COR-L47 (cell line): ENCODE measurements around the gene KCNAB1.
A peak's percentile ranks its signal among the peaks of the same experiment; 100 is the strongest.
"Not testable (repeated sequence)": the region's sequence is repeated elsewhere in the genome, so short reads cannot be mapped to it uniquely, and the experiment has no call there.

Source experiments
- DNase-seq: peaks from one replicate; lab custom pipeline; 2025; lab: John Stamatoyannopoulos, UW

KCNAB1 gene

GRCh38 chr3:156137397-156137796 lies 17.0 kb downstream of the KCNAB1 start:
- not testable (repeated sequence) for DNase-seq

GRCh38 chr3:156140001-156140595 lies 19.7 kb downstream of the KCNAB1 start:
- no peak for DNase-seq

- no peak for DNase-seq
Measured at GRCh38 chr3:156142702-156143101, 22.3 kb downstream of the KCNAB1 start.

- no peak for DNase-seq
Measured at GRCh38 chr3:156143136-156143535, 22.8 kb downstream of the KCNAB1 start.

- DNase-seq, result no peak
Measured at GRCh38 chr3:156144060-156144459, 23.7 kb downstream of the KCNAB1 start.

- DNase-seq, result no peak
Measured at GRCh38 chr3:156145866-156146265, 25.5 kb downstream of the KCNAB1 start.

- DNase-seq, result no peak
Measured at GRCh38 chr3:156148345-156148945, 28.1 kb downstream of the KCNAB1 start.

GRCh38 chr3:156148946-156149381 lies 28.6 kb downstream of the KCNAB1 start:
- DNase-seq, result no peak

- no peak for DNase-seq
Measured at GRCh38 chr3:156149876-156150275, 29.5 kb downstream of the KCNAB1 start.

GRCh38 chr3:156150434-156151066 lies 30.2 kb downstream of the KCNAB1 start:
- peak; percentile 36 for DNase-seq

- DNase-seq, result peak; percentile 84
Measured at GRCh38 chr3:156151824-156152428, 31.5 kb downstream of the KCNAB1 start.

- no peak for DNase-seq
Measured at GRCh38 chr3:156158656-156159295, 38.4 kb downstream of the KCNAB1 start.

GRCh38 chr3:156160647-156161046 lies 40.3 kb downstream of the KCNAB1 start:
- no peak for DNase-seq

- DNase-seq, result peak; percentile 29
Measured at GRCh38 chr3:156161172-156161571, 40.8 kb downstream of the KCNAB1 start.

- DNase-seq, result no peak
Measured at GRCh38 chr3:156163848-156164247, 43.5 kb downstream of the KCNAB1 start.

- DNase-seq, result no peak
Measured at GRCh38 chr3:156166808-156167207, 46.4 kb downstream of the KCNAB1 start.

- no peak for DNase-seq
Measured at GRCh38 chr3:156170571-156170970, 50.2 kb downstream of the KCNAB1 start.

- DNase-seq, result no peak
Measured at GRCh38 chr3:156171281-156172267, 51.2 kb downstream of the KCNAB1 start.

- DNase-seq, result no peak
Measured at GRCh38 chr3:156172536-156172935, 52.2 kb downstream of the KCNAB1 start.

- DNase-seq, result no peak
Measured at GRCh38 chr3:156174229-156174847, 54.0 kb downstream of the KCNAB1 start.

GRCh38 chr3:156175570-156175969 lies 55.2 kb downstream of the KCNAB1 start:
- DNase-seq, result no peak
